GM18951 (cell line): Measurements from ENCODE around the gene HNRNPA0.

ENCODE experiments used
- POLR2A ChIP-seq: IDR thresholded peaks from 4 replicates; pipeline ENCODE4 v1.6.1; 2011; ENCODE audit warnings: mild to moderate bottlenecking; ENCODE audit not compliant: insufficient read length, insufficient read depth; ENCODE audit errors: extremely low read depth
- in situ Hi-C: fragments of 300-500 bp; cut with MboI; formaldehyde crosslinking; loops from one replicate; pipeline ENCODE4 v1.12.0; 2022; ENCODE audit warnings: low sequenced_read_pairs, mixed read lengths, inconsistent platforms; ENCODE audit not compliant: unreplicated experiment

The HNRNPA0 gene

DNA sequence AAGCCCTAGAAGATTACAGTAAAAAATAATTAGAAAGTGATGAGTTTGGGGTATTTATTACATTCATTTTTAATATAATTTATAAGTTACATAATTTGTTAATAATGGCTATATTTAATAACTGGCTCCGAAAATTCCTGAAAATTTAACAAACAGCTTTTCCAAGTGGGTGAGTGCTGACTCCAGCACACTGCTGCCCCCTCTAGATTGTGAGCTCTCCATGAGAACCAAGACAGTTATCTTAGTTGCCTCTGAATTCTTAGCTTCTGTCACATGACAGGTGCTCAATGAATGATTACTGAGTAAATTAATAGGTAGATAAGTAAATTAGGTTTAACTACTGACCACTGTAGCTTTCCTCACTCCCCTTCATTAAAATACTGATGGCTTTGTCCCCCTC, 26.1 kb downstream of the HNRNPA0 start:
- in situ Hi-C loops: no loop called here
- no peak for TF ChIP-seq POLR2A

DNA sequence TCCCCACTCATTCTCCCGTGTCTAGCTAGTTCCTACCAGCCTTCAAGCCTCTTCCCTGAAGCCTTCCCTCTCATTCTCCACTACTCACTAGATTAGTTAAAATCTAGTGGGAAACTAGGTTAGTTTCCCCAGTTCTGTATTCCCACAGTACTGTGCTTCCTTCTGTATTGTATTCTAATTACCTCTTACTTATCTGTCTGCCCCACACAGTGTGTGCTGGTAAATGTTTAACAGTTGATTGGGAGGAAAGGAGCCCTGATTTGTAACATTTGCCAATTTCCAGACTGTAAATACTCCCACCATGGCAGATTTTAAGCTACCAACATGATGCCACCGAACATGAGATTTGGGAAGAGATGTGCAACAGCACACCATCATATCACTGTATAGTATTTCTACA, 26.5 kb downstream of the HNRNPA0 start:
- no peak for TF ChIP-seq POLR2A
- in situ Hi-C loops: no loop called here

DNA sequence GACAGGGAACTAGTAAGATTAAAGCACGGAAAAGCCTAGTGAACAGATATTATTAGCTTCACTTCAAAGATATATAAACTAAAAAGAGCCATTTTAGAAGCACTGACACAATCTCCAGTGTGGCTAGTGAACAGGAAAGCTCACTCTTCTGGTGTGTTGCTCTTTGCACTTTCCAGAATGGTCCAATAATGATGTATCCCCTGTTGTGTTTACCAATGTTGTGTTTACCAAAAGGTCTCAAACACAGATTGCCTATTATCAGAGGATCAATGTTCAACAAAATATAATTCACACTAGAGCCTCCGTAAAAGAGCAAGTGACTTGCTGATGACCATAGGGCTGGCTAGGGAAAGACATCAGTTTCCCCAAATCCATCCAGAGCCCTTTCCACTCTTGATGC, 29.9 kb downstream of the HNRNPA0 start:
- no peak for TF ChIP-seq POLR2A
- in situ Hi-C loops: no loop called here

DNA sequence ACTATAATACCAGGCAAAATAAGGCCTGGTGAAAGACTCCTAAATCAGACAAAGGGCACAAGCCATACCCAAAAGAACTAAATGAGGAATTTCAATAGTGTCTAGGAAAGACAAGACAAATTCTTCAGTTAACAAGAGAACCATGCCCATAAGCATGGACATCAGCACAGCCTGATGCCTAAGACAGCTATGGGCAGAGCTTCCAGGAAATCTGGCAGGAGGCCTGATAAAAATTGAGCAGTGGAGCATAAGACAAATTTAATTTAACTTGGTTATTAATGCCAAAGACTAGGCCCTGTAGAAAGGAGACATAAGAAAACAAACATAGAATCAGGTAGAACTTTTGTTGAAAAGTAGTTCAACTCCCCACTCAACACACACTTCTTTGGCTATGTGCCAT, 35.6 kb downstream of the HNRNPA0 start:
- in situ Hi-C loops: no loop called here
- no peak for TF ChIP-seq POLR2A

DNA sequence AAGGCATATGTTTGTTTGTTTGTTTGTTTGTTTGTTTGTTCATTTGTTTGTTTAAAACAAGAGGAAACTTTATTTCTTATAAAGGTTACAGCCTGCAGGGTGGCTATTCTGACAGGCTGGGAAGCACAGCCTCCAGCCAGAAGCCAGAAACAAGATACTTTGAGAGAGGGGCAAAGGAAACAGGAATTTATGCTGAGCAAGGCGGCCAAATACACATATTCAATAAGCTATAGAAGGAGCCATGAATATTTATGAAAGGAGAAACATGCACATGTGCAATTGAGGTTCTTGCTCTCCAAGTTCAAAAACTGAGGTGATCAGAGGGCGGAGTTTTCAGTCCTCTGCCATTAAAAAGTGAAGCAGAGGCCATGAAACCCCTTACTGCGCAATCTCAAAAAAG, 37.8 kb downstream of the HNRNPA0 start:
- TF ChIP-seq POLR2A: no peak
- in situ Hi-C loops: no loop called here

DNA sequence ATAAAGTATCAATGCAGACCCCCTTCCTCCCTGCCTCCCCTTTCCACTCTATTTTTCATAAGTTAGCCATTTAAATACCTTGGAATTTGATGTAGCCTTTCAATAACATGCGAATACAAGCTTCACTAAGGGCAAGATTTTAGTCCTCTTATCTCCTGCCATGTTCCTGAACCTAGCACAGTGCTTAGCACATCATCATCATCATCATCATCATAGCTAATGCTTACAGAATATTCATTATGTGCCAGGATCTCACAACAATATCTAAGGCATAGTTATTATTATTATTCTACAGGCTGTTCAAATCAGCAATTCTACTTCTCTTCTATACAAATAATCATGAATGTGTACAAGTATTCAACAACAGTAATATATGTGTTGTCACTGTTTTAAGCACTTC, 38.7 kb downstream of the HNRNPA0 start:
- in situ Hi-C loops: no loop called here
- no peak for TF ChIP-seq POLR2A

DNA sequence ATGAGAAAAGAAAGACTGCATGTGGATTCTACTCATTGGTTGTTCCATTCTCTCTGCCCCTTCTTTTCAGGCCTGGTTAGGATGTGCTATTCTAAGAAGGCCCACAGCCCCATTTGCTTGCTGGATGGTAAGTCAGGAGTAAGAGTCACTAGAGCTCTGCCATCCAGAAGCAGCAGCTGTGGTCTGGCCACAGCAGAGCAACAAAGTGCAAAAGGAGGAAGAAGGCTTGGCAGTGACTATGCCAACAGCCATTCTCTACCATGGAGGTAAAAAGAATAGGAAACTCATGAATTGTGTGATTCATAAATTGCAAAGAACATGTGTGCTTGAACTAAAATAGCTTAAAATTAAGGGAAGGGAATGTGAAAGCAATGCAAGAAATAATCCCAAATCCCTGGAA, 39.2 kb downstream of the HNRNPA0 start:
- in situ Hi-C loops: no loop called here
- TF ChIP-seq POLR2A: no peak

DNA sequence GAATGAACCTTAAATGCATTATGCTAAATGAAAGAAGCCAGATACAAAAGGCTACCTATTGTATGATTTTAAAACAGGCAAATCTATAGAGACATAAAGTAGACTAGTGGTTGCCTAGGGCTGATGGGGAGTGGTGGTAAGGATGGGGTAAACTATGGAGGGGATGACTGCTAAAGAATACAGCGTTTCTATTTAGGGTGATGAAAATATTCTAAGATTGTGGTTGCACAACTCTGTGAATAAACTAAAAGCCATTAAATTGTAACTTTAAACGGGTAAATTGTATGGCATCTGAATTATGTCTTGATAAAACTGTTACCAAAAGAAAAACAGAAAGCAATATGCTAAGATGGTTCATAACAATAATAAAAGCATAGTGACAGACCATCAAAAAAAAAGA, 39.7 kb downstream of the HNRNPA0 start:
- in situ Hi-C loops: no loop called here
- no peak for TF ChIP-seq POLR2A

DNA sequence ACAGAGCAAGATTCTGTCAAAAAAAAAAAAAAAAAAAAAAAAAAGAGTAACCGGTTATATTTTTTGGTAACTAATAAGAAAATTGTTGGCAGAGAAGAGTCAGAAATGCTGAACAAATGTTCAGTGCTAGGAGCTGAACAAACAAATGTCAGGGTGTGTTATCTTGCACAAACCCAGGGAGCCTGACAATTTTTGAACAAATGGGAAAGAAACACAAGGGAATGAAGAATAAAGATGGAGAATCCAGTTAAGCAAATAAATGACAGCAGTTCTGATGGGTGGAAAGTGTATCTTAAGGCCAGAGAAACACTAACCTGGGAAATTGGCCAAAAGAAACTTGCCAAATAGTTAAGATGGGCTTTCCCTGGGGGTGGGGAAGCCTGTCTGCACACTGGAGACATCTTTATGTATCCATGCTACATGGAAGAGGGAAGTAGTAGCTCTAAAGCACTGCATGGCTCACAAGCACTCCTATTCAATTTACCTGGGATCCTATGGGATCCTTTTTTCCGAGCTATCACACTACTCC, 42.0 kb downstream of the HNRNPA0 start:
- TF ChIP-seq POLR2A: no peak
- in situ Hi-C loops: no loop called here

DNA sequence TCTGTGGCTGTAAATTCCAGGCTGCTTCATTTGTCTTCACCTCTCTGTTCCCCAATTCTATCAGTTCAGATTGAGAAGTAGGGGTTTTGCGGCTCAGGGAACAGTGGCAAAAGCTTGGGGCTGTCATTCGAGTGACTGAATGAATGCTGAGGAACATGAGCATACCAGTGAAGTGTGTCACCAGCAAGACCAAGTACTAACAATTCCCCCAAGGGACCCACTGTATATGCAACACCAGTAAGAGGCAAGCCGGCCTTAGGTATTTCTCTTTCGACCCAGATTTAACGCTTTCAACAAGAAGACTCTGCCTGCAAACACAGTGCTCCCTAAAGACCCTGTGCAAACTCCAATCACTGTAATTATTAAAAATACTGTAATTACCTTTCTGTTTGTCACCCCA, 44.1 kb downstream of the HNRNPA0 start:
- no peak for TF ChIP-seq POLR2A
- in situ Hi-C loops: no loop called here

DNA sequence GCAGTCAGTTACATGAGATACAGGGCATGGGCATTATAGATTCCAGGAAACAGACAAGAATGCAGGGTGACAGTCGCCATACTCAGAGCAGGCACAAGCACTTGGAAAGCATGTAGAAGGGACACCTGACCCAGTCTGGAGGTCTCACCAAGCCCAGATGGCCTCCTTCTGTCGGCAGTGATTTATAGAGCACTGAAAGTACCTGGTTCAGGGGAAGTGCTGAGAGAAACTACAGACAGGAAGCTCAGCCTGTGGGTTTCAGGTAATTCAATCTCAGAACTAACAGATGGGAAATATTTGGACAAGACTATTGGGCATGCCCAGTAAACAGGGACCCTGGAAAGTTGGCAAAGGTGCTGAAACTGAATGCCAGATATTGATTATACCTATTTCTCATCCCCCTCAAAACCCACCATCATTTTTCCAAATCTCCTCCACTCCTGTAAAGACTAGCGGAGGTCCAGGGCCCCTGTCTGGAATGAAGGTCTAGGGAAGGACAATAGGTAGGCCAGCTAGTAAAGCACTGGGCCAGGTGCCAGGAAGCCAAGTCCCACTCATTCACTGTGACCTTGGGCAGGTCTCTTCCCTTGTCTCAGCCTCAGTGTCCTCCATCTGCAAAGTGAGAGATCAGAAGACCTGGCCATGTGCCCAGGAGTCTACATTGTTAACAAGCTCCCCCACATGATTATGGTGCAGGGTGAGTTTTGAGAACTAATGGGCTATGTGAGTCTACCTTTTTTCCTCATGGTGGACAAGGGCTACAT, 45.2 kb downstream of the HNRNPA0 start:
- in situ Hi-C loops: no loop called here
- no peak for TF ChIP-seq POLR2A

DNA sequence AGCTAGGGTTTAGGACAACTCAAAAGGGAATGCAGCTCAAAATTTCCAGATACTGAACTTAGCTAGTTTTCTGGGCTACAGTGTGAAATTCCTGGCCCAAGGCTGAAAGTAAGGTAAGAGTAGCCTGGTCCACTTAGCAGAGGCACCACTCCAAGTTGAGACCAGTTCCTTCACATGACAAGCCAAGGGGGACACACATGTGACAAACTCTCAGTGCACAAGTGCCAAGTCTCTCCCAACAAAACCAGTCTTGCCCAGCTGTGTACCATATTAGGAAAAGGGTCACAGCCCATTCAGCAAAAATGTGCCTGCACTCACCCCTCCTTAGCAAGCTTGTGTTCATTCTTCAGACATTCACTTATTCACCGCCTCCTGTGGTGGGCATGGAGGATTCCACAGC, 46.1 kb downstream of the HNRNPA0 start:
- TF ChIP-seq POLR2A: no peak
- in situ Hi-C loops: no loop called here

DNA sequence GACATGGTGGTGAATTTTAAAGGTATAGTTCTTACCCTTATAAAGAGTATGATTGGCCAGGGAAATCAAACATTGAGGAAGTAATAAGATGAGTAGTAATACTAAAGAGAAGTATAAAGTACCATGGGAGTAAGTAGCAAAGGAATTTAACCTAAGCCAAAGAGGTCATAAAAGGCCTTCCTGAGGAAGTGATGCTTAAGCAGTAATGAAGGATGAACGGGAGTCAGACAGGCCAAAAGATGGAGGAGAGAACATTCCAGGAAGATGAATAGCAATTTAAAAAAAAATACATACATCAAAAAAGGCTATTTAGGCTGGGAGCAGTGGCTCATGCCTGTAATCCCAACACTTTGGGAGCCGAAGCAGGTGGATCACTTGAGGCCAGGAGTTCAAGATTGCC, 47.3 kb downstream of the HNRNPA0 start:
- no peak for TF ChIP-seq POLR2A
- in situ Hi-C loops: no loop called here

DNA sequence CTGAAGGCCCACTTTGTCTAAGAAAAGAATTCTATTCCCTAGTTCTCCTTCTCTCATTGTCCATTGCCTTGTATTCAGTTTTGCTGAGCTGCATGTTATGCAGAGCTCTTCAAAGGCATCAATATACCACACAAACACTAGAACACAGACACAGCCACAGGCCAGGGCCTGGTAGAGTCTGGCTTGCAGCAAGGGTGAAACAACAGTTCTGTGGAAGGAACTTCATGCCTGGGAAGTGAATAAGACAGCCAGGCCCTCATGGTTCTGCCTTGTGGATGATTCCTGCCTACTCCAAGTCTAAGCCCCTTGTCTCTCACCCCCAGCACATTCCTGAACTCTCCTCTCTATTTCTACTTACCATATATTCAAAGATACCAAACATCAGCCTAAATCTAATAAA, 49.1 kb downstream of the HNRNPA0 start:
- no peak for TF ChIP-seq POLR2A
- in situ Hi-C loops: no loop called here
